ENCODE results near the gene SPTLC2.
A peak's percentile ranks its signal among the peaks of the same experiment; 100 is the strongest.
"Not testable (repeated sequence)": the region's sequence is repeated elsewhere in the genome, so short reads cannot be mapped to it uniquely, and the experiment has no call there.

SPTLC2 gene

GRCh38 chr14:77622366-77622961, 6.0 kb upstream of the SPTLC2 start:
- no peak for DNase-seq

GRCh38 chr14:77620222-77620870, 3.9 kb upstream of the SPTLC2 start:
- no peak for DNase-seq

GRCh38 chr14:77618381-77618970, 2.0 kb upstream of the SPTLC2 start:
- DNase-seq: no peak

GRCh38 chr14:77616133-77616453, 344 bp downstream of the SPTLC2 start:
- no peak for DNase-seq

GRCh38 chr14:77615361-77616132, 890 bp downstream of the SPTLC2 start:
- peak; percentile 30 for DNase-seq

GRCh38 chr14:77613201-77613600, 3.2 kb downstream of the SPTLC2 start:
- DNase-seq: no peak

- no peak for DNase-seq
These were observed 4.3 kb downstream of the SPTLC2 start for GRCh38 chr14:77612011-77612620.

GRCh38 chr14:77610553-77610952, 5.9 kb downstream of the SPTLC2 start:
- DNase-seq: no peak

GRCh38 chr14:77609922-77610321, 6.5 kb downstream of the SPTLC2 start:
- DNase-seq: no peak

- DNase-seq: peak; percentile 32
These were observed 8.6 kb downstream of the SPTLC2 start for GRCh38 chr14:77607741-77608302.

GRCh38 chr14:77605392-77605972, 11.0 kb downstream of the SPTLC2 start:
- no peak for DNase-seq

GRCh38 chr14:77603654-77604255, 12.7 kb downstream of the SPTLC2 start:
- DNase-seq: no peak

GRCh38 chr14:77603031-77603430, 13.4 kb downstream of the SPTLC2 start:
- no peak for DNase-seq

- no peak for DNase-seq
These were observed 14.4 kb downstream of the SPTLC2 start for GRCh38 chr14:77601846-77602619.

- no peak for DNase-seq
These were observed 16.5 kb downstream of the SPTLC2 start for GRCh38 chr14:77599889-77600288.

GRCh38 chr14:77598366-77599070, 17.9 kb downstream of the SPTLC2 start:
- no peak for DNase-seq

GRCh38 chr14:77593501-77593961, 22.9 kb downstream of the SPTLC2 start:
- DNase-seq: no peak

GRCh38 chr14:77590845-77591485, 25.5 kb downstream of the SPTLC2 start:
- DNase-seq: no peak

GRCh38 chr14:77589099-77589498, 27.3 kb downstream of the SPTLC2 start:
- DNase-seq: no peak

- DNase-seq: not testable (repeated sequence)
These were observed 27.9 kb downstream of the SPTLC2 start for GRCh38 chr14:77588411-77589025.

Measured in activated CD4-positive, CD25-positive, alpha-beta regulatory T cell treated with anti-CD3 and anti-CD28 coated beads, Interleukin-2, amount 50 U/mL, for 72 hours (primary cell).